Activated T-cell treated with anti-CD3 and anti-CD28 coated beads, Interleukin-2, amount 50 U/mL, for 4 hours (primary cell): ENCODE results near the gene PSMD7. TPM values are rescaled to one million over a fixed set of nuclear protein-coding genes. Genes with fewer than 3 reads are reported as not detected.
"Not testable (repeated sequence)": the region's sequence is repeated elsewhere in the genome, so short reads cannot be mapped to it uniquely, and the experiment has no call there.

Experiments used
- ATAC-seq, 2 donors: fragments of 200-7000 bp; cut with Tn5 transposase; one replicate each; pipeline ENCODE4 v1.10.0; 2021
- DNase-seq: peaks from one replicate; pipeline ENCODE4 v3.0.0-alpha.2; 2020
- H3K27me3 Mint-ChIP-seq: one replicate; pipeline ENCODE4 v1.8.0; 2021; ENCODE audit warnings: low read depth, mixed read lengths
- H3K36me3 Mint-ChIP-seq: one replicate; pipeline ENCODE4 v1.8.0; 2022; ENCODE audit warnings: mixed read lengths; ENCODE audit not compliant: insufficient read depth
- H3K4me1 Mint-ChIP-seq: one replicate; pipeline ENCODE4 v1.8.0; 2021; ENCODE audit warnings: low read depth, mixed read lengths
- H3K4me3 Mint-ChIP-seq: one replicate; pipeline ENCODE4 v1.8.0; 2021; ENCODE audit warnings: mild to moderate bottlenecking, moderate library complexity, mixed read lengths
- H3K9me3 Mint-ChIP-seq: one replicate; pipeline ENCODE4 v1.8.0; 2021; ENCODE audit warnings: mixed read lengths
- total RNA-seq, 3 donors: library from RNA; stranded (reverse); gene quantifications; one replicate each; pipeline ENCODE4 v1.2.1, GENCODE V29; 2021

The PSMD7 gene
- total RNA-seq, 3 donors from 2014 or later, result 214 to 218 (median 217) TPM

- Mint-ChIP-seq H3K27me3 (no peaks in the 10 kb centered on the region), H3K4me3 (no peak overlapping the region), H3K4me1 (peaks cover under 1% of the 10 kb centered on the region), H3K36me3 (peaks cover 29% of the 10 kb centered on the region), H3K9me3 (no peaks in the 10 kb centered on the region)
- DNase-seq (no peak), ATAC-seq (peak in 1 of 2 donors; percentile 23)
Observed at GRCh38 chr16:74305978-74306784, 9.6 kb downstream of the PSMD7 start.

GRCh38 chr16:74307383-74307782 is 10.8 kb downstream of the PSMD7 start:
- ATAC-seq (no peak), DNase-seq (no peak)
- no peak overlapping the region for H3K4me3 Mint-ChIP-seq
- H3K4me1 Mint-ChIP-seq, result no peaks in the 10 kb centered on the region
- no peaks in the 10 kb centered on the region for H3K9me3 Mint-ChIP-seq
- peaks cover 19% of the 10 kb centered on the region for H3K36me3 Mint-ChIP-seq
- no peaks in the 10 kb centered on the region for H3K27me3 Mint-ChIP-seq

- Mint-ChIP-seq H3K4me3 (no peak overlapping the region), H3K9me3 (no peaks in the 10 kb centered on the region), H3K27me3 (no peaks in the 10 kb centered on the region), H3K36me3 (peaks cover 14% of the 10 kb centered on the region), H3K4me1 (no peaks in the 10 kb centered on the region)
- DNase-seq (peak; percentile 11), ATAC-seq (peak; percentile 43)
Observed at GRCh38 chr16:74309789-74310781, 13.5 kb downstream of the PSMD7 start.

- Mint-ChIP-seq H3K36me3 (peaks cover 5% of the 10 kb centered on the region), H3K27me3 (no peaks in the 10 kb centered on the region), H3K4me1 (no peaks in the 10 kb centered on the region), H3K4me3 (no peak overlapping the region), H3K9me3 (no peaks in the 10 kb centered on the region)
- ATAC-seq (no peak), DNase-seq (no peak)
Observed at GRCh38 chr16:74315059-74315458, 18.4 kb downstream of the PSMD7 start.

GRCh38 chr16:74320707-74321106 is 24.1 kb downstream of the PSMD7 start:
- Mint-ChIP-seq H3K4me1 (no peaks in the 10 kb centered on the region), H3K4me3 (no peak overlapping the region), H3K9me3 (no peaks in the 10 kb centered on the region), H3K27me3 (no peaks in the 10 kb centered on the region), H3K36me3 (peaks cover 3% of the 10 kb centered on the region)
- ATAC-seq (no peak), DNase-seq (no peak)

GRCh38 chr16:74321356-74321755 is 24.7 kb downstream of the PSMD7 start:
- H3K9me3 Mint-ChIP-seq, result no peaks in the 10 kb centered on the region
- DNase-seq, result no peak
- H3K36me3 Mint-ChIP-seq, result peaks cover 8% of the 10 kb centered on the region
- H3K4me1 Mint-ChIP-seq, result no peaks in the 10 kb centered on the region
- ATAC-seq, result no peak
- H3K27me3 Mint-ChIP-seq, result no peaks in the 10 kb centered on the region
- H3K4me3 Mint-ChIP-seq, result no peak overlapping the region

GRCh38 chr16:74322301-74322710 is 25.7 kb downstream of the PSMD7 start:
- Mint-ChIP-seq H3K36me3 (peaks cover 15% of the 10 kb centered on the region), H3K4me1 (no peaks in the 10 kb centered on the region), H3K27me3 (no peaks in the 10 kb centered on the region), H3K9me3 (no peaks in the 10 kb centered on the region), H3K4me3 (no peak overlapping the region)
- DNase-seq (no peak), ATAC-seq (no peak)

GRCh38 chr16:74324777-74325176 is 28.2 kb downstream of the PSMD7 start:
- not testable (repeated sequence) for H3K9me3 Mint-ChIP-seq, DNase-seq, ATAC-seq, H3K4me1 Mint-ChIP-seq, H3K4me3 Mint-ChIP-seq, H3K27me3 Mint-ChIP-seq
- peaks cover 18% of the 10 kb centered on the region for H3K36me3 Mint-ChIP-seq

GRCh38 chr16:74325641-74326040 is 29.0 kb downstream of the PSMD7 start:
- DNase-seq (no peak), ATAC-seq (no peak)
- Mint-ChIP-seq H3K4me1 (no peaks in the 10 kb centered on the region), H3K27me3 (no peaks in the 10 kb centered on the region), H3K9me3 (no peaks in the 10 kb centered on the region), H3K4me3 (no peak overlapping the region), H3K36me3 (peaks cover 19% of the 10 kb centered on the region)

- not testable (repeated sequence) for H3K9me3 Mint-ChIP-seq, ATAC-seq, H3K4me3 Mint-ChIP-seq, H3K4me1 Mint-ChIP-seq, H3K27me3 Mint-ChIP-seq, DNase-seq
- peaks cover 30% of the 10 kb centered on the region for H3K36me3 Mint-ChIP-seq
Observed at GRCh38 chr16:74328346-74328745, 31.7 kb downstream of the PSMD7 start.

- H3K36me3 Mint-ChIP-seq, result peaks cover 23% of the 10 kb centered on the region
- ATAC-seq, H3K4me3 Mint-ChIP-seq, H3K9me3 Mint-ChIP-seq, H3K4me1 Mint-ChIP-seq, DNase-seq, H3K27me3 Mint-ChIP-seq: not testable (repeated sequence)
Observed at GRCh38 chr16:74332469-74332868, 35.9 kb downstream of the PSMD7 start.

GRCh38 chr16:74337506-74337905 is 40.9 kb downstream of the PSMD7 start:
- peaks cover 14% of the 10 kb centered on the region for H3K36me3 Mint-ChIP-seq
- H3K9me3 Mint-ChIP-seq, ATAC-seq, H3K4me1 Mint-ChIP-seq, H3K27me3 Mint-ChIP-seq, H3K4me3 Mint-ChIP-seq, DNase-seq: not testable (repeated sequence)

GRCh38 chr16:74339226-74339625 is 42.6 kb downstream of the PSMD7 start:
- not testable (repeated sequence) for H3K27me3 Mint-ChIP-seq, H3K9me3 Mint-ChIP-seq, H3K4me1 Mint-ChIP-seq, H3K4me3 Mint-ChIP-seq, DNase-seq, ATAC-seq
- H3K36me3 Mint-ChIP-seq, result peaks cover 14% of the 10 kb centered on the region

GRCh38 chr16:74353038-74353437 is 56.4 kb downstream of the PSMD7 start:
- ATAC-seq, H3K4me1 Mint-ChIP-seq, H3K36me3 Mint-ChIP-seq, H3K9me3 Mint-ChIP-seq, H3K4me3 Mint-ChIP-seq, DNase-seq, H3K27me3 Mint-ChIP-seq: not testable (repeated sequence)
